ENCODE measurements around the gene CFAP97. TPM values are rescaled to one million over a fixed set of nuclear protein-coding genes. Genes with fewer than 3 reads are reported as not detected.

The CFAP97 gene
- 39.3 and 53.0 TPM in 2 replicates for total RNA-seq

GRCh38 chr4:185203486-185204237 lies at the start of gene CFAP97:
Gene CFAP97, minus strand, starts transcription at chr4:185204000. Its CDS starts 12,804 bp downstream, at chr4:185191196.

GRCh38 chr4:185209031-185209851 lies 5.4 kb upstream of the CFAP97 start, which contains the start of gene SNX25:
Gene SNX25, plus strand, starts transcription at chr4:185209598. Its CDS starts 229 bp downstream, at chr4:185209827.

DNA sequence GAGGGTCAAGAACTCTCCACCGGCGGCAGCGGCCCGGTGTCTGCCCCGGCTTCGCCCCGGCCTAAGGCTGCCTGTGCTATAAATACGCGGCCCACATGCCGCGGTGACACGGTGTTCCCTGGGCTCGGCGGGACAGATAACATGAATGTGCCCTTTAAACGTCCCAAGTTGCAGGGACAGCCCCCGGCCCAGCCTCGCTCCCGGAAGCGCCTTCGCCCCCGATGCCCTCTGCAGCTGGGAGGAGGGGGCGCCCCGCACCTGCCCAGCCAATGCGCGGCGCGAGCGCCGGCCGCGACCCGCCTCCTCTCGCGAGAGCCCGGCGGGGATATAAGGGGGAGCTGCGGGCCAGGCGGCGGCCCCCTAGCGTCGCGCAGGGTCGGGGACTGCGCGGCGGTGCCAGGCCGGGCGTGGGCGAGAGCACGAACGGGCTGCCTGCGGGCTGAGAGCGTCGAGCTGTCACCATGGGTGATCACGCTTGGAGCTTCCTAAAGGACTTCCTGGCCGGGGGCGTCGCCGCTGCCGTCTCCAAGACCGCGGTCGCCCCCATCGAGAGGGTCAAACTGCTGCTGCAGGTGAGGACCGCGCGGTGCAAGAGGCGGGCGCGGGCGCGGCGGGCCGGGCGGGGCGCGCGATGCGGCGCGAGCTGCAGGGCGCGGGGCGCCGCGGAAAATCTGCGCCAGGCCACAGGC lies 60.7 kb downstream of the CFAP97 start, which contains the start of gene SLC25A4:
SLC25A4 (plus strand) TSS at position 355 of the 689 bp plus-strand sequence; CDS start at position 462, 107 bp downstream.

Other genes starting within 250 kb of the CFAP97 start
- not detected in 2 replicates for gene HELT, start 185.5 kb downstream of the CFAP97 start, total RNA-seq
- 3.7 and 4.8 TPM in 2 replicates for gene SLC25A4, start 60.7 kb downstream of the CFAP97 start, total RNA-seq
- 16.5 and 18.6 TPM in 2 replicates for gene SNX25, start 5.6 kb upstream of the CFAP97 start, total RNA-seq
- gene LRP2BP, start 191.9 kb upstream of the CFAP97 start, total RNA-seq: under 0.01 and 0.59 TPM in 2 replicates
- 3.3 and 3.9 TPM in 2 replicates for gene ANKRD37, start 192.8 kb upstream of the CFAP97 start, total RNA-seq
- gene UFSP2, start 222.0 kb upstream of the CFAP97 start, total RNA-seq: 30.9 and 32.1 TPM in 2 replicates